ENCODE measurements around the gene PIGZ. TPM values are rescaled to one million over a fixed set of nuclear protein-coding genes. Genes with fewer than 3 reads are reported as not detected.

PIGZ gene
- total and polyA plus RNA-seq, 4 donors: 2.3 to 9.0 (median 3.9) TPM

- H3K9me3 ChIP-seq (ENCODE audit: control insufficient read depth, low read length): no peaks in the 10 kb centered on the region
- H3K4me1 ChIP-seq (ENCODE audit: control insufficient read depth in 1 of 2, insufficient read depth in 2 of 2, low read length in 2 of 2): no peaks in the 10 kb centered on the region
- DNase-seq (peak in 1 of 2 donors; percentile 46), ATAC-seq (ENCODE audit: low FRiP score) (no peak)
- H3K4me3 ChIP-seq (ENCODE audit: low read length in 2 of 2): no peak overlapping the region
- intact Hi-C loops (cut with DNase I): no loop called here
- WGBS, 2 donors: 74 to 78% methylated on average over 17 of the region's 17 CpGs
- H3K27me3 ChIP-seq (ENCODE audit: control insufficient read depth in 1 of 2, insufficient read depth in 2 of 2, low read length in 1 of 2): no peaks in the 10 kb centered on the region
- H3K36me3 ChIP-seq (ENCODE audit: control insufficient read depth in 1 of 2, insufficient read depth in 2 of 2, low read length in 1 of 2): no peaks in the 10 kb centered on the region
- H3K27ac ChIP-seq (ENCODE audit: low read depth in 1 of 2, low read length in 2 of 2): no peak overlapping the region
Measured at GRCh38 chr3:196996454-196997265, 28.0 kb upstream of the PIGZ start.

GRCh38 chr3:196995646-196996355 is 27.2 kb upstream of the PIGZ start:
- 86 to 87% methylated on average over 14 of the region's 14 CpGs for WGBS, 2 donors
- ATAC-seq (ENCODE audit: low FRiP score) (no peak), DNase-seq (peak in 1 of 2 donors; percentile 31)
- intact Hi-C loops (cut with DNase I): no loop called here
- Histone ChIP-seq H3K27me3 (ENCODE audit: control insufficient read depth in 1 of 2, insufficient read depth in 2 of 2, low read length in 1 of 2) (no peaks in the 10 kb centered on the region), H3K4me3 (ENCODE audit: low read length in 2 of 2) (no peak overlapping the region), H3K36me3 (ENCODE audit: control insufficient read depth in 1 of 2, insufficient read depth in 2 of 2, low read length in 1 of 2) (no peaks in the 10 kb centered on the region), H3K27ac (ENCODE audit: low read depth in 1 of 2, low read length in 2 of 2) (no peak overlapping the region), H3K4me1 (ENCODE audit: control insufficient read depth in 1 of 2, insufficient read depth in 2 of 2, low read length in 2 of 2) (no peaks in the 10 kb centered on the region), H3K9me3 (ENCODE audit: control insufficient read depth, low read length) (no peaks in the 10 kb centered on the region)

GRCh38 chr3:196995027-196995426 is 26.4 kb upstream of the PIGZ start:
- peak in 1 of 2 donors; percentile 31 for DNase-seq
- H3K36me3 ChIP-seq (ENCODE audit: control insufficient read depth in 1 of 2, insufficient read depth in 2 of 2, low read length in 1 of 2): no peaks in the 10 kb centered on the region
- no peak overlapping the region for H3K27ac ChIP-seq (ENCODE audit: low read depth in 1 of 2, low read length in 2 of 2)
- H3K4me3 ChIP-seq (ENCODE audit: low read length in 2 of 2): no peak overlapping the region
- no peaks in the 10 kb centered on the region for H3K27me3 ChIP-seq (ENCODE audit: control insufficient read depth in 1 of 2, insufficient read depth in 2 of 2, low read length in 1 of 2)
- H3K9me3 ChIP-seq (ENCODE audit: control insufficient read depth, low read length): no peaks in the 10 kb centered on the region
- WGBS, 2 donors: 95% methylated on average over 19 of the region's 19 CpGs
- ATAC-seq (ENCODE audit: low FRiP score): no peak
- H3K4me1 ChIP-seq (ENCODE audit: control insufficient read depth in 1 of 2, insufficient read depth in 2 of 2, low read length in 2 of 2): no peaks in the 10 kb centered on the region
- intact Hi-C loops (cut with DNase I): no loop called here

GRCh38 chr3:196994056-196994455 is 25.4 kb upstream of the PIGZ start:
- no peak overlapping the region for H3K27ac ChIP-seq (ENCODE audit: low read depth in 1 of 2, low read length in 2 of 2)
- ATAC-seq (ENCODE audit: low FRiP score) (no peak), DNase-seq (peak in 1 of 2 donors; percentile 70)
- H3K27me3 ChIP-seq (ENCODE audit: control insufficient read depth in 1 of 2, insufficient read depth in 2 of 2, low read length in 1 of 2): no peaks in the 10 kb centered on the region
- H3K36me3 ChIP-seq (ENCODE audit: control insufficient read depth in 1 of 2, insufficient read depth in 2 of 2, low read length in 1 of 2): no peaks in the 10 kb centered on the region
- intact Hi-C loops (cut with DNase I): no loop called here
- 63 to 72% methylated on average over 16 of the region's 16 CpGs for WGBS, 2 donors
- H3K4me1 ChIP-seq (ENCODE audit: control insufficient read depth in 1 of 2, insufficient read depth in 2 of 2, low read length in 2 of 2): no peaks in the 10 kb centered on the region
- H3K4me3 ChIP-seq (ENCODE audit: low read length in 2 of 2): no peak overlapping the region
- H3K9me3 ChIP-seq (ENCODE audit: control insufficient read depth, low read length): no peaks in the 10 kb centered on the region

GRCh38 chr3:196992461-196993065 is 23.9 kb upstream of the PIGZ start:
- Histone ChIP-seq H3K4me3 (ENCODE audit: low read length in 2 of 2) (no peak overlapping the region), H3K27me3 (ENCODE audit: control insufficient read depth in 1 of 2, insufficient read depth in 2 of 2, low read length in 1 of 2) (no peaks in the 10 kb centered on the region), H3K9me3 (ENCODE audit: control insufficient read depth, low read length) (no peaks in the 10 kb centered on the region), H3K4me1 (ENCODE audit: control insufficient read depth in 1 of 2, insufficient read depth in 2 of 2, low read length in 2 of 2) (no peaks in the 10 kb centered on the region), H3K27ac (ENCODE audit: low read depth in 1 of 2, low read length in 2 of 2) (no peak overlapping the region), H3K36me3 (ENCODE audit: control insufficient read depth in 1 of 2, insufficient read depth in 2 of 2, low read length in 1 of 2) (no peaks in the 10 kb centered on the region)
- ATAC-seq (ENCODE audit: low FRiP score) (no peak), DNase-seq (peak in 1 of 2 donors; percentile 63)
- WGBS, 2 donors: 86 to 92% methylated on average over 17 of the region's 17 CpGs
- intact Hi-C loops (cut with DNase I): no loop called here

- Histone ChIP-seq H3K9me3 (ENCODE audit: control insufficient read depth, low read length) (no peaks in the 10 kb centered on the region), H3K27me3 (ENCODE audit: control insufficient read depth in 1 of 2, insufficient read depth in 2 of 2, low read length in 1 of 2) (no peaks in the 10 kb centered on the region), H3K4me1 (ENCODE audit: control insufficient read depth in 1 of 2, insufficient read depth in 2 of 2, low read length in 2 of 2) (no peaks in the 10 kb centered on the region), H3K27ac (ENCODE audit: low read depth in 1 of 2, low read length in 2 of 2) (no peak overlapping the region), H3K4me3 (ENCODE audit: low read length in 2 of 2) (no peak overlapping the region), H3K36me3 (ENCODE audit: control insufficient read depth in 1 of 2, insufficient read depth in 2 of 2, low read length in 1 of 2) (no peaks in the 10 kb centered on the region)
- intact Hi-C loops (cut with DNase I): no loop called here
- WGBS, 2 donors: 83 to 87% methylated on average over 28 of the region's 28 CpGs
- peak; percentile 32 to 52 for DNase-seq
- no peak for ATAC-seq (ENCODE audit: low FRiP score)
Measured at GRCh38 chr3:196991581-196992460, 23.2 kb upstream of the PIGZ start.

- Histone ChIP-seq H3K27ac (ENCODE audit: low read depth in 1 of 2, low read length in 2 of 2) (no peak overlapping the region), H3K27me3 (ENCODE audit: control insufficient read depth in 1 of 2, insufficient read depth in 2 of 2, low read length in 1 of 2) (no peaks in the 10 kb centered on the region), H3K36me3 (ENCODE audit: control insufficient read depth in 1 of 2, insufficient read depth in 2 of 2, low read length in 1 of 2) (no peaks in the 10 kb centered on the region), H3K9me3 (ENCODE audit: control insufficient read depth, low read length) (no peaks in the 10 kb centered on the region), H3K4me1 (ENCODE audit: control insufficient read depth in 1 of 2, insufficient read depth in 2 of 2, low read length in 2 of 2) (no peaks in the 10 kb centered on the region), H3K4me3 (ENCODE audit: low read length in 2 of 2) (no peak overlapping the region)
- DNase-seq: peak in 1 of 2 donors; percentile 36
- WGBS, 2 donors: 94% methylated on average over 10 of the region's 10 CpGs
- intact Hi-C loops (cut with DNase I): no loop called here
- ATAC-seq (ENCODE audit: low FRiP score): no peak
Measured at GRCh38 chr3:196990601-196991007, 22.0 kb upstream of the PIGZ start.

- 78 to 81% methylated on average over 16 to 19 of the region's 19 CpGs for WGBS, 2 donors
- no peak for ATAC-seq (ENCODE audit: low FRiP score)
- intact Hi-C loops (cut with DNase I): no loop called here
Measured at GRCh38 chr3:196989721-196990262, 21.2 kb upstream of the PIGZ start.

More at GRCh38 chr3:196989721-196990262, 21.2 kb upstream of the PIGZ start:
- Histone ChIP-seq H3K4me3 (ENCODE audit: low read length in 2 of 2) (no peak overlapping the region), H3K27ac (ENCODE audit: low read depth in 1 of 2, low read length in 2 of 2) (no peak overlapping the region), H3K4me1 (ENCODE audit: control insufficient read depth in 1 of 2, insufficient read depth in 2 of 2, low read length in 2 of 2) (no peaks in the 10 kb centered on the region), H3K9me3 (ENCODE audit: control insufficient read depth, low read length) (no peaks in the 10 kb centered on the region), H3K27me3 (ENCODE audit: control insufficient read depth in 1 of 2, insufficient read depth in 2 of 2, low read length in 1 of 2) (no peaks in the 10 kb centered on the region), H3K36me3 (ENCODE audit: control insufficient read depth in 1 of 2, insufficient read depth in 2 of 2, low read length in 1 of 2) (no peaks in the 10 kb centered on the region)
- peak in 1 of 2 donors; percentile 69 for DNase-seq

All from aorta (tissue), 5 donors.